ENCODE data around the gene IFIT1.

IFIT1 gene

DNA sequence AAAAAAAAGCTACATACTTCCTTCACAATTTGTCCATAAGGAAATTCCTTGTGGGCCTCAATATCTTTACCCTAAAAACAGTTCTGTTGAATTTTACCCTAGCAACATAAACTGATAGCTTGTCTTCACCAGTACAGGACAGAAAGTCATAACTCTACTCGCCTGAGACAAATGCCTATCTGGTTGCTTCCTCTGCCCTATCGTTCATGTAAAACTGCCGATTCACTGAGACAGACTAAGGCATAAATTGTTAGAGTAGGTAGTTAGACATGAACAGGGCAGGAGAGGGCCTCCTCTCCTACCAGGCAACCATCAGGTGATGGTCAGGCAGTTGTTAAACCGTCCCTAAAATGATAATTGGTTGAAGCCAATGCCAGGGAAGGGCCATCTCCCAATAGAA, 39.6 kb upstream of the IFIT1 start:
- CTCF ChIA-PET, result interaction anchor here (1.3 to 3.0 kb wide), 3 partner anchors 11 to 37 kb away, joined by 4 to 26 read pairs (median 7); no protein-coding TSS in a partner anchor
- no peak for DNase-seq (ENCODE audit: extremely low spot score)
- POLR2A ChIA-PET, result no interaction called here
- TF ChIP-seq, protein P1, sequence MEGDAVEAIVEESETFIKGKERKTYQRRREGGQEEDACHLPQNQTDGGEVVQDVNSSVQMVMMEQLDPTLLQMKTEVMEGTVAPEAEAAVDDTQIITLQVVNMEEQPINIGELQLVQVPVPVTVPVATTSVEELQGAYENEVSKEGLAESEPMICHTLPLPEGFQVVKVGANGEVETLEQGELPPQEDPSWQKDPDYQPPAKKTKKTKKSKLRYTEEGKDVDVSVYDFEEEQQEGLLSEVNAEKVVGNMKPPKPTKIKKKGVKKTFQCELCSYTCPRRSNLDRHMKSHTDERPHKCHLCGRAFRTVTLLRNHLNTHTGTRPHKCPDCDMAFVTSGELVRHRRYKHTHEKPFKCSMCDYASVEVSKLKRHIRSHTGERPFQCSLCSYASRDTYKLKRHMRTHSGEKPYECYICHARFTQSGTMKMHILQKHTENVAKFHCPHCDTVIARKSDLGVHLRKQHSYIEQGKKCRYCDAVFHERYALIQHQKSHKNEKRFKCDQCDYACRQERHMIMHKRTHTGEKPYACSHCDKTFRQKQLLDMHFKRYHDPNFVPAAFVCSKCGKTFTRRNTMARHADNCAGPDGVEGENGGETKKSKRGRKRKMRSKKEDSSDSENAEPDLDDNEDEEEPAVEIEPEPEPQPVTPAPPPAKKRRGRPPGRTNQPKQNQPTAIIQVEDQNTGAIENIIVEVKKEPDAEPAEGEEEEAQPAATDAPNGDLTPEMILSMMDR (IDR thresholded peaks at IDR 0.05; ENCODE audit: control extremely low read depth, extremely low read depth, low read depth, missing control alignments), result no peak

DNA sequence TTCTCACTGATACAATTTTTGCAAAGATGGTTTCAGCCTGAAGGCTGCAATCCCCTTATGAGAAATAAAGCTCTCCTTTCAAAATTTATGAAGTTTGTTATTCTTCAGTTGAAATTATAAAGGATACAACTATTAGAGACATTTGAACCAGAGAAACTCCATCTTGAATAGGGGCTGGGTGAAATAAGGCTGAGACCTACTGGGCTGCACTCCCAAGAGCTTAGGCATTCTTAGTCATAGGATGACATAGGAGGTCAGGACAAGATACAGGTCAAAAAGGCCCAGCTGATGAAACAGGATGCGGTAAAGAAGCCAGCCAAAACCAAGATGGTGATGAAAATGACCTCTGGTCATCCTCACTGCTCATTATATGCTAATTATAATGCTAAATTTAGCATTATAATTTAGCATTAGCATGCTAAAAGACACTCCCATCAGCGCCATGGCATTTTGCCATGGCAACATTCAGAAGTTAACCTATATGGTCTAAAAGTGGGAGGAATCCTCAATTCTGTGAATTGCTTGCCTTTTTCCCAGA, 37.0 kb upstream of the IFIT1 start:
- TF ChIP-seq, protein P1 (IDR thresholded peaks at IDR 0.05; ENCODE audit: control extremely low read depth, extremely low read depth, low read depth, missing control alignments), result no peak
- no peak for DNase-seq (ENCODE audit: extremely low spot score)
- POLR2A ChIA-PET, result no interaction called here
- CTCF ChIA-PET, result interaction anchor here (1.1 to 7.0 kb wide), 5 partner anchors 8 to 17 kb away, joined by 3 to 46 read pairs (median 5); no protein-coding TSS in a partner anchor

DNA sequence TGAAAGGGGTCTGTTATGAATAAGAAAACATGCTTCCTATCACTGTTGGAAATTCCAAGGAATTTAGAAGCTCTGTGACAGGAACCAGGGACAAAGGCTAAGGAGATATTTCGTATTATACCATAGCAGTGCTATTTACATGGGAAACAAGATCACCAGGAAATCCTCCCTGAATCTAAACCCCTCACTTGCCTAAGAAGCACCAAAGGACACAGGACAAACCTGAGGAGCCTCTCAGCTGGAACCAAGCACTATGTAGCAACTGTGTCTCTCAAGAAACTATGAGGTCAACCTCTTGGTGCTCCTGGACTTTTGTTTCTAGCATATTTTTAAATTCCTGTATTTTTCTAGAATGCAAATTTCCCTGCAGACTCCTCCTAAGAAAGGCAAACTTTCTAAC, 35.3 kb upstream of the IFIT1 start:
- CTCF ChIA-PET, result interaction anchor here (1.4 to 7.0 kb wide), 2 partner anchors 11 to 27 kb away, joined by 3 to 46 read pairs; no protein-coding TSS in a partner anchor
- no peak for DNase-seq (ENCODE audit: extremely low spot score)
- POLR2A ChIA-PET, result no interaction called here
- TF ChIP-seq, protein P1 (IDR thresholded peaks at IDR 0.05; ENCODE audit: control extremely low read depth, extremely low read depth, low read depth, missing control alignments), result no peak

DNA sequence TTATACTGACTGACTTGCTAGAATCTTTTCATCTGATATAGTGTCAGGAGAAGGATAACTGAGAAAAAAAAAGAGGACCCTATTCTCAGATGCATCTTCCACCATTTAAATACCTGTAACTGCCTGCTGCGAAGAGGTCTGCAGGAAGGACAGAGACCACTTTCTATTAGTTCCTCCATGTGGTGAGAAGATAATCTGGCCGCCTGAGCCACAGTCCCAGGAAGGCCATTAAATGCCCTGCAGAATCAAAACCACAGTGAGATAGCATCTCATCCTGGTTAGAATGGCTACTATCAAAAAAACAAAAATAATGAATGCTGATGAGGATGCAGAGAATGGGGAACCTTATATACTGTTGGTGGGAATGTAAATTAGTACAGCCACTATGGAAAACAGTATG, 34.4 kb upstream of the IFIT1 start:
- CTCF ChIA-PET, result interaction anchor here (1.4 to 7.0 kb wide), 3 partner anchors 11 to 140 kb away, joined by 3 to 46 read pairs (median 3); no protein-coding TSS in a partner anchor
- TF ChIP-seq, protein P1 (IDR thresholded peaks at IDR 0.05; ENCODE audit: control extremely low read depth, extremely low read depth, low read depth, missing control alignments), result no peak
- DNase-seq (ENCODE audit: extremely low spot score), result no peak
- POLR2A ChIA-PET, result no interaction called here

DNA sequence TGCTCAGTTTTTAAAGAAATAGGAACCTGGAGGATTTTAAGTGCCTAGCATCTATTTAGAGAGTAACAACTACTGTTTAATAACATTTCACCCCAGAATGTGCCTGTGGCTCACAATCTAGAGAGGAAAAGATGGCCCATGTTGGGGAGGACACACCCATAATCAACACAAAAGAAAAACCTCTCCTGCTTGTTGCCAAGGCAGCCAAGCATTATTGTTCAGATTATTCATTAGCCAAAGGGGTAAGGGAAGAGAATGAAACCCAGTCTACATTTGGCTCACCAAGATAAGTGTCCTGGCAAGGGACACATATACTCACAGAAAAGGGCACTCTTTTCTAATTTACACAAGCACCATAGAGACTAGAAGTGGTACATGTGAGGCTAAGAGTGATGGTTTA, 32.3 kb upstream of the IFIT1 start:
- CTCF ChIA-PET, result interaction anchor here (7.0 kb wide), 1 partner anchor 8 kb away, joined by 46 read pairs; no protein-coding TSS in a partner anchor
- TF ChIP-seq, protein P1 (IDR thresholded peaks at IDR 0.05; ENCODE audit: control extremely low read depth, extremely low read depth, low read depth, missing control alignments), result no peak
- DNase-seq (ENCODE audit: extremely low spot score), result no peak
- POLR2A ChIA-PET, result no interaction called here

DNA sequence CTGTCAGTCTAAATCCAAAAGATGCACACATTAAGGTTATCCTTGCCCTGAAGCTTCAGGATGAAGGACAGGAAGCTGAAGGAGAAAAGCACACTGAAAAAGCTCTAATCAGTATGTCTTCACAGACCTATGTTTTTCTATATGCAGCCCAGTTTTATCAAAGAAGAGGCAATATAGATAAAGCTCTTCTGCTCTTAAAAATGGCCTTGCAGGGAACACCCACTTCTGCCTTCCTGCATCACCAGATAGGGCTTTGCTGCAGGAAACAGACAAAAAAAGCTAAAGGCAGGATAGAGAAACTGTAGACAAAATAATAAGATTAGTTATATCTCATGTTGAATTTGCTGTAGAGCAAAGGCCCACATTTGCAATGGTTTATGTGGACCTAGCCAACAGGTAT, 29.5 kb upstream of the IFIT1 start:
- TF ChIP-seq, protein P1 (IDR thresholded peaks at IDR 0.05; ENCODE audit: control extremely low read depth, extremely low read depth, low read depth, missing control alignments), result no peak
- CTCF ChIA-PET, result interaction anchor here (2.0 to 3.0 kb wide), 2 partner anchors 8 to 11 kb away, joined by 7 to 10 read pairs; no protein-coding TSS in a partner anchor
- no peak for DNase-seq (ENCODE audit: extremely low spot score)
- POLR2A ChIA-PET, result no interaction called here

Measured in GM10248 (cell line).